Tibial artery (tissue), 4 donors: Measurements from ENCODE around the gene TPSAB1.

Experiments
- DNase-seq, 2 donors: peaks; one replicate each; pipeline ENCODE4 v3.0.0-alpha.2; 2019
- H3K27ac ChIP-seq, 2 donors: fragments of 200-600 bp; sonication (generic) in 1 of 2; 1 replicate in 1 of 2; 2 replicates in 1 of 2; pipeline ENCODE4 v1.5.1; 2018 to 2019; ENCODE audit warnings: mild to moderate bottlenecking in 1 of 2
- H3K27me3 ChIP-seq, 2 donors: fragments of 200-600 bp; sonication (generic) in 1 of 2; one replicate each; pipeline versions ENCODE4 v1.5.1 to v1.6.0; 2016 to 2019
- H3K36me3 ChIP-seq, 3 donors: fragments of 200-600 bp; sonication (generic) in 2 of 3; one replicate each; pipeline ENCODE4 v1.5.1; 2016 to 2019; ENCODE audit warnings: mild to moderate bottlenecking in 2 of 3
- H3K4me1 ChIP-seq, 4 donors: fragments of 200-600 bp; sonication (generic) in 2 of 4; 1 replicate in 3 of 4; 2 replicates in 1 of 4; pipeline ENCODE4 v1.5.1; 2016 to 2019
- H3K4me3 ChIP-seq, 2 donors: fragments of 200-600 bp; sonication (generic) in 1 of 2; 1 replicate in 1 of 2; 2 replicates in 1 of 2; pipeline ENCODE4 v1.5.1; 2018 to 2019; ENCODE audit warnings: mild to moderate bottlenecking in 2 of 2
- H3K9me3 ChIP-seq, 3 donors: fragments of 200-600 bp; sonication (generic) in 1 of 3; one replicate each; pipeline ENCODE4 v1.5.1; 2016 to 2019
- CTCF ChIP-seq, 2 experiments: fragments of 200-600 bp in 1 of 2; fragments of 450-650 bp in 1 of 2; IDR thresholded peaks; one replicate each; pipeline ENCODE4 v1.5.1; 2017 to 2019; ENCODE audit warnings: antibody characterized with exemption in 2 of 2, mild to moderate bottlenecking in 1 of 2, moderate library complexity in 1 of 2
- intact Hi-C: fragments of 100-400 bp; cut with DNase I; formaldehyde crosslinking; loops from one replicate; pipeline ENCODE4 v1.15.0; 2023; ENCODE audit warnings: low total_unique reads

TPSAB1 gene

GRCh38 chr16:1218930-1219611 is 21.4 kb upstream of the TPSAB1 start:
- Histone ChIP-seq H3K27ac (no peak overlapping the region), H3K4me1 (no peaks in the 10 kb centered on the region), H3K27me3 (no peaks in the 10 kb centered on the region), H3K4me3 (no peak overlapping the region), H3K9me3 (no peaks in the 10 kb centered on the region), H3K36me3 (peaks cover 55 to 82% (median 70%) of the 10 kb centered on the region in 3 donors)
- no peak for TF ChIP-seq CTCF (IDR thresholded peaks at IDR 0.05)
- intact Hi-C loops = no loop called here
- DNase-seq = no peak

- Histone ChIP-seq H3K9me3 (no peaks in the 10 kb centered on the region), H3K4me3 (no peak overlapping the region), H3K4me1 (peaks cover 0 to 2% (median under 1%) of the 10 kb centered on the region in 4 donors), H3K27ac (no peak overlapping the region), H3K36me3 (peaks cover 44 to 70% (median 58%) of the 10 kb centered on the region in 3 donors), H3K27me3 (no peaks in the 10 kb centered on the region)
- no peak for DNase-seq
- TF ChIP-seq CTCF (IDR thresholded peaks at IDR 0.05) = no peak
- intact Hi-C loops = no loop called here
Observed at GRCh38 chr16:1220098-1220728, 20.3 kb upstream of the TPSAB1 start.

- Histone ChIP-seq H3K27me3 (peaks cover 0 to 2% of the 10 kb centered on the region in 2 donors), H3K9me3 (no peaks in the 10 kb centered on the region), H3K4me1 (peaks cover 0 to 10% (median 4%) of the 10 kb centered on the region in 4 donors), H3K36me3 (peaks cover 35 to 62% (median 51%) of the 10 kb centered on the region in 3 donors), H3K27ac (no peak overlapping the region), H3K4me3 (no peak overlapping the region)
- intact Hi-C loops = no loop called here
- TF ChIP-seq CTCF (IDR thresholded peaks at IDR 0.05) = no peak
- DNase-seq = no peak
Observed at GRCh38 chr16:1220841-1221627, 19.5 kb upstream of the TPSAB1 start.

GRCh38 chr16:1221628-1222552 is 18.6 kb upstream of the TPSAB1 start:
- Histone ChIP-seq H3K9me3 (no peaks in the 10 kb centered on the region), H3K27ac (no peak overlapping the region), H3K27me3 (peaks cover 0 to 3% of the 10 kb centered on the region in 2 donors), H3K4me3 (no peak overlapping the region), H3K36me3 (peaks cover 29 to 53% (median 45%) of the 10 kb centered on the region in 3 donors), H3K4me1 (peaks cover 0 to 12% (median 5%) of the 10 kb centered on the region in 4 donors)
- no peak for DNase-seq
- intact Hi-C loops = no loop called here
- TF ChIP-seq CTCF (IDR thresholded peaks at IDR 0.05) = no peak
